B cell (primary cell): ENCODE results near the gene SDCCAG8. TPM values are rescaled to one million over a fixed set of nuclear protein-coding genes. Genes with fewer than 3 reads are reported as not detected.

Experiments
- ATAC-seq: fragments of 200-7000 bp; cut with Tn5 transposase; one replicate; pipeline ENCODE4 v1.10.0; 2021; ENCODE audit warnings: low read depth, mild to moderate bottlenecking, moderate number of reproducible peaks, moderate library complexity
- CTCF ChIA-PET: fragments of 350-600 bp; sonication (Branson Sonifier 250); formaldehyde crosslinking; loops from one replicate; lab custom pipeline; 2021; ENCODE audit warnings: antibody characterized with exemption, inconsistent platforms; lab: Charles Lee
- POLR2A ChIA-PET: fragments of 350-600 bp; sonication (Branson Sonifier 250); formaldehyde crosslinking; loops from one replicate; lab custom pipeline; 2021; ENCODE audit warnings: antibody characterized with exemption; lab: Charles Lee
- DNase-seq: peaks from one replicate; pipeline ENCODE4 v3.0.0; 2013
- H2AFZ ChIP-seq: 2 replicates; pipeline ENCODE4 v1.6.1; 2012; ENCODE audit warnings: mild to moderate bottlenecking, low read depth, low read length; ENCODE audit not compliant: insufficient read depth, poor library complexity, severe bottlenecking
- H3K27ac ChIP-seq, 2 donors: 1 replicate in 1 of 2; 2 replicates in 1 of 2; pipeline ENCODE4 v1.5.1; 2012 to 2013; ENCODE audit warnings: low read length in 2 of 2, mild to moderate bottlenecking in 2 of 2, moderate library complexity in 1 of 2
- H3K27me3 ChIP-seq, 4 experiments: fragments of 200-600 bp in 1 of 4; sonication (generic) in 1 of 4; replicated peaks in 1 of 4; 1 replicate in 2 of 4; 2 replicates in 2 of 4; pipeline versions ENCODE4 v1.6.1 to v1.7.0; 2013 to 2016; ENCODE audit warnings: low read length in 3 of 4, mild to moderate bottlenecking in 2 of 4, mixed read lengths in 1 of 4, moderate library complexity in 1 of 4; ENCODE audit not compliant: insufficient read depth in 4 of 4, control insufficient read depth in 3 of 4; ENCODE audit errors: control extremely low read depth in 1 of 4
- H3K36me3 ChIP-seq, 2 experiments: replicated peaks in 1 of 2; 1 replicate in 1 of 2; 2 replicates in 1 of 2; pipeline versions ENCODE4 v1.6.1 to v1.7.1; 2013; ENCODE audit warnings: low read length in 1 of 2; ENCODE audit not compliant: insufficient read depth in 2 of 2, control insufficient read depth in 1 of 2; ENCODE audit errors: control extremely low read depth in 1 of 2, extremely low read depth in 1 of 2
- H3K4me1 ChIP-seq, 2 donors: fragments of 200-600 bp in 1 of 2; sonication (generic) in 1 of 2; 1 replicate in 1 of 2; 2 replicates in 1 of 2; pipeline versions ENCODE4 v1.5.1 to v1.6.1; 2013 to 2017; ENCODE audit warnings: low read length in 2 of 2; ENCODE audit not compliant: control insufficient read depth in 2 of 2, insufficient read depth in 2 of 2
- H3K4me2 ChIP-seq: replicated peaks from 2 replicates; pipeline ENCODE3; 2012; ENCODE audit warnings: mild to moderate bottlenecking, low read depth, low read length; ENCODE audit not compliant: poor library complexity, severe bottlenecking
- H3K4me3 ChIP-seq, 5 experiments: fragments of 200-600 bp in 1 of 5; sonication (generic) in 1 of 5; 1 replicate in 3 of 5; 2 replicates in 2 of 5; pipeline versions ENCODE4 v1.5.1 to v1.7.0; 2011 to 2016; ENCODE audit warnings: low read length in 4 of 5, mild to moderate bottlenecking in 4 of 5, low read depth in 2 of 5, control low read depth in 1 of 5, moderate library complexity in 1 of 5; ENCODE audit not compliant: insufficient read depth in 1 of 5; ENCODE audit errors: control extremely low read depth in 1 of 5, extremely low read depth in 1 of 5
- H3K79me2 ChIP-seq: fragments of 200-600 bp; sonication (generic); one replicate; pipeline ENCODE4 v1.6.0; 2016; ENCODE audit warnings: low read length; ENCODE audit not compliant: control insufficient read depth, insufficient read depth
- H3K9ac ChIP-seq: fragments of 200-600 bp; sonication (generic); 2 replicates; pipeline ENCODE4 v1.6.1; 2017; ENCODE audit warnings: mild to moderate bottlenecking, low read length, moderate library complexity
- H3K9me3 ChIP-seq, 3 donors: one replicate each; pipeline versions ENCODE4 v1.6.1 to v1.7.1; 2013; ENCODE audit warnings: low read length in 2 of 3; ENCODE audit not compliant: control insufficient read depth in 2 of 3, insufficient read depth in 1 of 3; ENCODE audit errors: control extremely low read depth in 1 of 3
- H4K20me1 ChIP-seq: 2 replicates; pipeline ENCODE4 v1.6.0; 2012; ENCODE audit warnings: mild to moderate bottlenecking, low read length; ENCODE audit not compliant: insufficient read depth, control insufficient read depth, poor library complexity, severe bottlenecking
- H3K27ac Mint-ChIP-seq: one replicate; pipeline ENCODE4 v1.8.0; 2021; ENCODE audit warnings: mixed read lengths
- H3K27me3 Mint-ChIP-seq: one replicate; pipeline ENCODE4 v1.8.0; 2021; ENCODE audit warnings: mixed read lengths
- H3K4me1 Mint-ChIP-seq: one replicate; pipeline ENCODE4 v1.8.0; 2021; ENCODE audit warnings: mixed read lengths
- H3K4me3 Mint-ChIP-seq: one replicate; pipeline ENCODE4 v1.8.0; 2021; ENCODE audit warnings: mixed read lengths
- H3K9me3 Mint-ChIP-seq: one replicate; pipeline ENCODE4 v1.8.0; 2022; ENCODE audit warnings: mixed read lengths; ENCODE audit not compliant: insufficient read depth
- CTCF ChIP-seq: fragments of 200-600 bp; IDR thresholded peaks from one replicate; pipeline ENCODE4 v1.8.0; 2022; ENCODE audit warnings: antibody characterized with exemption, mild to moderate bottlenecking
- EZH2 ChIP-seq: IDR thresholded peaks from 2 replicates; pipeline ENCODE4 v1.6.1; 2012; ENCODE audit warnings: borderline replicate concordance, low read depth, mild to moderate bottlenecking, moderate library complexity, low read length; ENCODE audit not compliant: insufficient read depth, poor library complexity, severe bottlenecking
- WGBS: methylation state at CpG from one replicate; pipeline ENCODE4 v1.1.5; 2013; ENCODE audit warnings: missing lambda C conversion rate; ENCODE audit not compliant: insufficient coverage; 5-methylcytosine and 5-hydroxymethylcytosine counted together
- intact Hi-C: fragments of 100-400 bp; cut with micrococcal nuclease; formaldehyde crosslinking; loops from one replicate; pipeline ENCODE4 v1.10.0; 2022
- polyA plus RNA-seq: library from polyadenylated mRNA; depleted of rRNA; stranded (reverse); fragments of >200 nt; gene quantifications from 2 replicates; pipeline ENCODE4 v1.2.3, GENCODE V29; 2012
- total RNA-seq, 2 donors: library from RNA; stranded (reverse); fragments of 120-200 nt in 1 of 2; gene quantifications; 1 replicate in 1 of 2; 2 replicates in 1 of 2; pipeline versions ENCODE4 v1.2.3 to v1.2.4, GENCODE V29; 2013 to 2022

The SDCCAG8 gene
- total and polyA plus RNA-seq, 2 donors (not counting 1 experiment from before 2014, with no cell fraction given): 37.1 to 60.7 TPM

- H3K4me3 ChIP-seq: no peak overlapping the region
Measured at GRCh38 chr1:243407284-243408018, 151.6 kb downstream of the SDCCAG8 start.

More at GRCh38 chr1:243407284-243408018, 151.6 kb downstream of the SDCCAG8 start:
- intact Hi-C loops: no loop called here
- Histone ChIP-seq H3K9me3 (no peaks in the 10 kb centered on the region), H3K4me2 (no peak overlapping the region), H2AFZ (no peak overlapping the region), H4K20me1 (no peaks in the 10 kb centered on the region), H3K9ac (no peak overlapping the region), H3K36me3 (peaks cover 0 to 5% of the 10 kb centered on the region in 2 experiments), H3K79me2 (no peaks in the 10 kb centered on the region), H3K27ac (no peak overlapping the region), H3K27me3 (no peaks in the 10 kb centered on the region), H3K4me1 (no peaks in the 10 kb centered on the region)
- DNase-seq (no peak), ATAC-seq (no peak)
- Mint-ChIP-seq H3K9me3 (no peaks in the 10 kb centered on the region), H3K4me3 (no peak overlapping the region), H3K27ac (no peak overlapping the region), H3K27me3 (no peaks in the 10 kb centered on the region), H3K4me1 (no peaks in the 10 kb centered on the region)
- ChIA-PET POLR2A (no interaction called here), CTCF (no interaction called here)
- WGBS: 60% methylated on average over 2 of the region's 3 CpGs
- TF ChIP-seq CTCF (no peak), EZH2 (no peak)
